GM10248 (cell line): ENCODE results near the gene AGBL5.
A peak's percentile ranks its signal among the peaks of the same experiment; 100 is the strongest.

Source experiments
- CTCF ChIA-PET: fragments of 300-600 bp; sonication (Branson Sonifier 250); formaldehyde crosslinking; extraction: SDS; loops from one replicate; lab custom pipeline; 2021; ENCODE audit warnings: antibody characterized with exemption; lab: Yijun Ruan, JAX
- POLR2A ChIA-PET: fragments of 350-650 bp; sonication (Branson Sonifier 250); formaldehyde crosslinking; extraction: SDS; loops from one replicate; lab custom pipeline; 2020; ENCODE audit warnings: antibody characterized with exemption; lab: Yijun Ruan, JAX
- DNase-seq: peaks from one replicate; pipeline ENCODE4 v3.0.0; 2012; ENCODE audit errors: extremely low spot score
- CTCF ChIP-seq: IDR thresholded peaks from 2 replicates; pipeline ENCODE4 v1.5.1; 2012; ENCODE audit warnings: mild to moderate bottlenecking, low read depth; ENCODE audit errors: extremely low read depth, missing control alignments, control extremely low read depth

AGBL5 gene

GRCh38 chr2:27025281-27025800 lies 26.1 kb upstream of the AGBL5 start:
- no peak for TF ChIP-seq CTCF
- POLR2A ChIA-PET, result no interaction called here
- CTCF ChIA-PET, result interaction anchor here (0.7 to 3.6 kb wide), 6 partner anchors 9 to 278 kb away, joined by 3 to 18 read pairs (median 6); no protein-coding TSS in a partner anchor
- no peak for DNase-seq

GRCh38 chr2:27025861-27026851 lies 25.3 kb upstream of the AGBL5 start:
- DNase-seq, result no peak
- CTCF ChIA-PET, result interaction anchor here (1.4 to 3.6 kb wide), 5 partner anchors 10 to 277 kb away, joined by 3 to 18 read pairs (median 6); no protein-coding TSS in a partner anchor
- TF ChIP-seq CTCF, result no peak
- POLR2A ChIA-PET, result interaction anchor here (0.6 to 1.3 kb wide), 2 partner anchors 12 to 35 kb away, joined by 4 to 6 read pairs; no protein-coding TSS in a partner anchor

- no peak for DNase-seq
- ChIA-PET POLR2A (interaction anchor here (0.6 to 1.3 kb wide), 2 partner anchors 11 to 34 kb away, joined by 4 to 6 read pairs; no protein-coding TSS in a partner anchor), CTCF (interaction anchor here (3.4 to 3.6 kb wide), 2 partner anchors 11 to 65 kb away, joined by 16 to 18 read pairs; no protein-coding TSS in a partner anchor)
- no peak for TF ChIP-seq CTCF
Observed at GRCh38 chr2:27027211-27027651, 24.2 kb upstream of the AGBL5 start.

- ChIA-PET CTCF (interaction anchor here (1.4 to 3.0 kb wide), 3 partner anchors 12 to 67 kb away, joined by 3 to 8 read pairs (median 8); no protein-coding TSS in a partner anchor), POLR2A (no interaction called here)
- TF ChIP-seq CTCF, result no peak
- no peak for DNase-seq
Observed at GRCh38 chr2:27029051-27029450, 22.4 kb upstream of the AGBL5 start.

- ChIA-PET POLR2A (interaction anchor here (0.6 to 1.7 kb wide), 3 partner anchors 9 to 18 kb away, joined by 3 to 11 read pairs (median 3); partner anchors contain the start of gene AGBL5), CTCF (interaction anchor here (1.0 to 7.2 kb wide), 8 partner anchors 11 to 71 kb away, joined by 3 to 66 read pairs (median 6); partner anchors contain the start of gene AGBL5)
- DNase-seq, result peak; percentile 96
- TF ChIP-seq CTCF, result no peak
Observed at GRCh38 chr2:27032495-27033252, 18.8 kb upstream of the AGBL5 start, which contains the start of gene TMEM214. TMEM214 (plus strand) TSS chr2:27032965; CDS start chr2:27033016, 51 bp downstream.
